ENCODE data around the gene TVP23A.

TVP23A gene

DNA sequence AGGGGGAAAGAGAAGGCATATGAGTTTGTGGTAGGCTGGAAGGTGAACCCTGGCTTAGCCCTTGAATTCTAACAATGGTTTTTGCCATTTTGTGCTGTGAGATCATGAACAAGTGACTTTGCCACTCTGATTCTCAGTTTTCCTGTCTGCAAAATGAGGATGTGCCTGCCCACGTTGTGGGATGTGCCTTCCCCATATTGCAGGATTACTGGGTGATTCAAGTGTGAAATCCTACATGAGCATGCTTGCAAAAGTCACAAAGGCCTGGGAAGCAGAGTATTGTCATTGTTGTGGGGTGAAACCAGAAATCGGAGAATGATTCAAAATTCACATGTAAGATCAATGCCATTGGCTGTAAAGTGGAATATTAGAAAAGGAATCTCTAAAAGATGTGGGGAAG, 28.6 kb upstream of the TVP23A start (continued):
- TF ChIP-seq, protein P1, sequence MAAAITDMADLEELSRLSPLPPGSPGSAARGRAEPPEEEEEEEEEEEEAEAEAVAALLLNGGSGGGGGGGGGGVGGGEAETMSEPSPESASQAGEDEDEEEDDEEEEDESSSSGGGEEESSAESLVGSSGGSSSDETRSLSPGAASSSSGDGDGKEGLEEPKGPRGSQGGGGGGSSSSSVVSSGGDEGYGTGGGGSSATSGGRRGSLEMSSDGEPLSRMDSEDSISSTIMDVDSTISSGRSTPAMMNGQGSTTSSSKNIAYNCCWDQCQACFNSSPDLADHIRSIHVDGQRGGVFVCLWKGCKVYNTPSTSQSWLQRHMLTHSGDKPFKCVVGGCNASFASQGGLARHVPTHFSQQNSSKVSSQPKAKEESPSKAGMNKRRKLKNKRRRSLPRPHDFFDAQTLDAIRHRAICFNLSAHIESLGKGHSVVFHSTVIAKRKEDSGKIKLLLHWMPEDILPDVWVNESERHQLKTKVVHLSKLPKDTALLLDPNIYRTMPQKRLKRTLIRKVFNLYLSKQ (tag by site-specific recombination; IDR thresholded peaks at IDR 0.05; ENCODE audit: borderline replicate concordance): no peak

GRCh38 chr16:10846213-10846998, 27.8 kb upstream of the TVP23A start:
- Histone ChIP-seq H3K36me3 (ENCODE audit: control insufficient read depth in 2 of 2, insufficient read depth in 1 of 2, low read length in 2 of 2) (no peaks in the 10 kb centered on the region), H3K4me1 (ENCODE audit: control insufficient read depth, insufficient read depth, low read length) (no peaks in the 10 kb centered on the region), H3K4me3 (ENCODE audit: low read depth, low read length) (no peak overlapping the region), H3K27ac (ENCODE audit: extremely low read depth, low read depth, low read length) (no peak overlapping the region), H3K9me3 (ENCODE audit: control insufficient read depth, insufficient read depth, low read depth, low read length) (no peaks in the 10 kb centered on the region)
- TF ChIP-seq ZNF624 (tag by site-specific recombination; IDR thresholded peaks at IDR 0.05) (no peak), ZNF701 (tag by site-specific recombination; IDR thresholded peaks at IDR 0.05) (no peak)
- CTCF ChIA-PET: no interaction called here
- POLR2A ChIA-PET: no interaction called here

DNA sequence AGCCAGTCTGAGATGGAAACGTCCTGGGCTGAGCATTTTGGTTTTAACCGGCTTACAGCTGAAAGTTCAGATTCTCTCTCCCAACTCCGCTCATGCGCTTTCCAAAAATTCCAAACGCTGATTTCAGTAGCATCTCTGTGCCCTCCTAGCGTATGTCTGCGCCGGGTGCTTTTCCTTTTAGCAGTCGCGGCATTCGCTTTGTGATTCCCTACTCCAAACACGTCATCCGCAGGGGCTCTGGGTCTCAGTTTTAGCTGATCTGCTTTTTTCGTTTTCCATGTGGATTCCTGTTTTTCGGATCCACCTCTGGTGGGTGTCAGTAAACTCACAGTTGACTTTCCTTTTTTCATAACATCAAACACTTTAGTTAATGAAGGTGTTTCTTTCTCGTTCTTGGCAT, 22.1 kb upstream of the TVP23A start:
- no peaks in the 10 kb centered on the region for H3K36me3 ChIP-seq (ENCODE audit: control insufficient read depth in 2 of 2, insufficient read depth in 1 of 2, low read length in 2 of 2)
- TF ChIP-seq ZEB2 (tag by site-specific recombination; IDR thresholded peaks at IDR 0.05): no peak
- TF ChIP-seq ZNF24 (tag by site-specific recombination; IDR thresholded peaks at IDR 0.05): no peak
- TF ChIP-seq ZNF23 (tag by site-specific recombination; IDR thresholded peaks at IDR 0.05; ENCODE audit: borderline replicate concordance): no peak
- no peak for TF ChIP-seq ZNF530 (tag by site-specific recombination; IDR thresholded peaks at IDR 0.05; ENCODE audit: low read depth)
- TF ChIP-seq ZBTB6 (tag by site-specific recombination; IDR thresholded peaks at IDR 0.05): no peak
- no peak for TF ChIP-seq ZNF549 (tag by site-specific recombination; IDR thresholded peaks at IDR 0.05)
- TF ChIP-seq ZNF138 (tag by site-specific recombination; IDR thresholded peaks at IDR 0.05; ENCODE audit: borderline replicate concordance): no peak
- no peak for TF ChIP-seq ZBTB10 (tag by site-specific recombination; IDR thresholded peaks at IDR 0.05)
- no peak for TF ChIP-seq ZNF404 (tag by site-specific recombination; IDR thresholded peaks at IDR 0.05)
- TF ChIP-seq ZNF274 (IDR thresholded peaks at IDR 0.05; ENCODE audit: low read length): no peak
- TF ChIP-seq ZNF274 (tag by site-specific recombination; IDR thresholded peaks at IDR 0.05; ENCODE audit: borderline replicate concordance): no peak
- no peak for TF ChIP-seq OSR2 (tag by site-specific recombination; IDR thresholded peaks at IDR 0.05)
- TF ChIP-seq ZNF777 (tag by site-specific recombination; IDR thresholded peaks at IDR 0.05; ENCODE audit: borderline replicate concordance): no peak
- no peak for TF ChIP-seq ZNF266 (tag by site-specific recombination; IDR thresholded peaks at IDR 0.05; ENCODE audit: low read depth)
- TF ChIP-seq ZNF514 (tag by site-specific recombination; IDR thresholded peaks at IDR 0.05): no peak
- TF ChIP-seq ZNF354C (tag by site-specific recombination; IDR thresholded peaks at IDR 0.05; ENCODE audit: borderline replicate concordance, low read depth): no peak
- no peak for TF ChIP-seq KLF7 (tag by site-specific recombination; IDR thresholded peaks at IDR 0.05; ENCODE audit: borderline replicate concordance)
- no peak for TF ChIP-seq ZFP69B (tag by site-specific recombination; IDR thresholded peaks at IDR 0.05)
- no peak for TF ChIP-seq ZNF560 (tag by site-specific recombination; IDR thresholded peaks at IDR 0.05; ENCODE audit: borderline replicate concordance)
- TF ChIP-seq MZF1 (tag by site-specific recombination; IDR thresholded peaks at IDR 0.05; ENCODE audit: borderline replicate concordance): no peak
- TF ChIP-seq GLI2 (tag by site-specific recombination; IDR thresholded peaks at IDR 0.05; ENCODE audit: borderline replicate concordance, low read depth): no peak
- no peaks in the 10 kb centered on the region for H3K4me1 ChIP-seq (ENCODE audit: control insufficient read depth, insufficient read depth, low read length)
- H3K27ac ChIP-seq (ENCODE audit: extremely low read depth, low read depth, low read length): no peak overlapping the region
- H3K4me3 ChIP-seq (ENCODE audit: low read depth, low read length): no peak overlapping the region
- POLR2A ChIA-PET: no interaction called here
- H3K9me3 ChIP-seq (ENCODE audit: control insufficient read depth, insufficient read depth, low read depth, low read length): no peaks in the 10 kb centered on the region
- CTCF ChIA-PET: no interaction called here

Measured in HEK293 (cell line).